ENCODE data around the gene TEX44.
"Not testable (repeated sequence)": the region's sequence is repeated elsewhere in the genome, so short reads cannot be mapped to it uniquely, and the experiment has no call there.

DNA sequence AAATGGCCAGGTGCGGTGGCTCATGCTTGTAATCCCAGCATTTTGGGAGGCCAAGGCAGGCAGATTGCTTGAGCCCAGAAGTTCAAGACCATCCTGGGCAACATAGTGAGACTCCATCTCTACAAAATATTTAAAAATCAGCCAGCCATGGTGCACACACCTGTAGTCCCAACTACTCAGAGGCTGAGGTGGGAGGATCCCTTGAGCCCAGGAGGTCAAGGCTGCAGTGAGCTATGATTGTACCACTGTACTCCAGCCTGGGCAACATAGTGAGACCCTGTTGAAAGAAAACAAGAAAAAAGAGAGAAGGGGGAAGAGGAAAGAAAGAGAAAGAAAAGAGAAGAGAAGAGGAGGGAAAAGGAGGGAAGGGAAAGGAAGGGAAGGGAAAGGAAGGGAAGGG lies 4.9 kb upstream of the TEX44 start:
- TF ChIP-seq ARID2 (IDR thresholded peaks at IDR 0.05); NFXL1 (CRISPR knock-in tag; IDR thresholded peaks at IDR 0.05): not testable (repeated sequence)
